ENCODE measurements around the gene ATP6V0C. TPM values are rescaled to one million over a fixed set of nuclear protein-coding genes. Genes with fewer than 3 reads are reported as not detected.
"Not testable (repeated sequence)": the region's sequence is repeated elsewhere in the genome, so short reads cannot be mapped to it uniquely, and the experiment has no call there.

The ATP6V0C gene
- total RNA-seq, 2 donors from 2014 or later: 176 to 180 TPM

GRCh38 chr16:2560798-2561133 is 47.0 kb downstream of the ATP6V0C start:
- H3K4me3 ChIP-seq (ENCODE audit: low read length); H3K9me3 Mint-ChIP-seq; H3K9ac ChIP-seq (ENCODE audit: extremely low read depth, low read length, poor library complexity, severe bottlenecking); H3K9me3 ChIP-seq (ENCODE audit: control insufficient read depth, low read length); H3K27ac ChIP-seq (ENCODE audit: low read depth, low read length); H3K36me3 ChIP-seq (ENCODE audit: control insufficient read depth, insufficient read depth, low read length); H3K27me3 Mint-ChIP-seq (ENCODE audit: insufficient read depth); DNase-seq; H3K4me3 Mint-ChIP-seq; H3K4me1 ChIP-seq (ENCODE audit: control insufficient read depth, insufficient read depth, low read length); H3K4me1 Mint-ChIP-seq; H3K27me3 ChIP-seq (ENCODE audit: control insufficient read depth, insufficient read depth, low read length, poor library complexity, severe bottlenecking); H3K27ac Mint-ChIP-seq; H3K36me3 Mint-ChIP-seq (ENCODE audit: low read depth): not testable (repeated sequence)
- 14% methylated on average over 2 of the region's 4 CpGs; no CpG with 5 or more reads in 1 of the 2 experiments for whole genome bisulfite sequencing, 2 experiments (ENCODE audit: insufficient coverage in 1 of 2, insufficient read length in 1 of 2)
- TF ChIP-seq CTCF (conservative IDR thresholded peaks at IDR 0.05): peak; percentile 68

- not testable (repeated sequence) for H3K9me3 ChIP-seq (ENCODE audit: control insufficient read depth, low read length); H3K4me3 ChIP-seq (ENCODE audit: low read length); H3K4me1 ChIP-seq (ENCODE audit: control insufficient read depth, insufficient read depth, low read length); H3K36me3 Mint-ChIP-seq (ENCODE audit: low read depth); H3K27me3 ChIP-seq (ENCODE audit: control insufficient read depth, insufficient read depth, low read length, poor library complexity, severe bottlenecking); H3K27ac ChIP-seq (ENCODE audit: low read depth, low read length); H3K27me3 Mint-ChIP-seq (ENCODE audit: insufficient read depth); H3K9me3 Mint-ChIP-seq; H3K27ac Mint-ChIP-seq; H3K4me1 Mint-ChIP-seq; DNase-seq; H3K36me3 ChIP-seq (ENCODE audit: control insufficient read depth, insufficient read depth, low read length); H3K9ac ChIP-seq (ENCODE audit: extremely low read depth, low read length, poor library complexity, severe bottlenecking); H3K4me3 Mint-ChIP-seq
- no CpG with 5 or more reads among the region's 6 CpGs for WGBS, 2 experiments (ENCODE audit: insufficient coverage in 1 of 2, insufficient read length in 1 of 2)
Measured at GRCh38 chr16:2567506-2567905, 53.8 kb downstream of the ATP6V0C start.

GRCh38 chr16:2568573-2568972 is 54.8 kb downstream of the ATP6V0C start:
- H3K9me3 Mint-ChIP-seq; H3K4me3 ChIP-seq (ENCODE audit: low read length); H3K4me1 ChIP-seq (ENCODE audit: control insufficient read depth, insufficient read depth, low read length); H3K9me3 ChIP-seq (ENCODE audit: control insufficient read depth, low read length); H3K36me3 Mint-ChIP-seq (ENCODE audit: low read depth); H3K4me3 Mint-ChIP-seq; H3K27ac Mint-ChIP-seq; H3K36me3 ChIP-seq (ENCODE audit: control insufficient read depth, insufficient read depth, low read length); H3K4me1 Mint-ChIP-seq; H3K27me3 ChIP-seq (ENCODE audit: control insufficient read depth, insufficient read depth, low read length, poor library complexity, severe bottlenecking); H3K27ac ChIP-seq (ENCODE audit: low read depth, low read length); H3K27me3 Mint-ChIP-seq (ENCODE audit: insufficient read depth); H3K9ac ChIP-seq (ENCODE audit: extremely low read depth, low read length, poor library complexity, severe bottlenecking); DNase-seq: not testable (repeated sequence)
- WGBS, 2 experiments (ENCODE audit: insufficient coverage in 1 of 2, insufficient read length in 1 of 2): no CpG with 5 or more reads among the region's 11 CpGs

Small RNAs within 50 kb of the gene (microRNA-seq; reads per million reads assigned to microRNA genes)
- gene MIR3178 (ENCODE audit: borderline microRNAs expressed) (not detected), gene MIR6768 (ENCODE audit: borderline microRNAs expressed) (not detected)

Other genes with a start within 250 kb of the ATP6V0C start
- gene RNPS1, start 245.8 kb upstream of the ATP6V0C start, total RNA-seq: 100 to 1,000 TPM; 273 to 289 TPM
- 1 to 10 TPM; 3.3 to 3.5 TPM for gene ABCA3, start 173.2 kb upstream of the ATP6V0C start, total RNA-seq
- 10 to 100 TPM; 50.8 to 58.9 TPM for gene CCNF, start 84.5 kb upstream of the ATP6V0C start, total RNA-seq
- 10 to 100 TPM; 44.0 to 57.6 TPM for gene TEDC2, start 53.8 kb upstream of the ATP6V0C start, total RNA-seq
- under 1 TPM; 0.48 to 0.62 TPM for gene NTN3, start 42.7 kb upstream of the ATP6V0C start, total RNA-seq
- 10 to 100 TPM; 15.7 to 19.4 TPM for gene TBC1D24, start 38.8 kb upstream of the ATP6V0C start, total RNA-seq
- 10 to 100 TPM; 74.6 to 82.2 TPM for gene AMDHD2, start 6.4 kb downstream of the ATP6V0C start, total RNA-seq
- under 1 TPM in 1 of 2 donors, not detected in 1; 0.24 TPM for gene CEMP1, start 17.5 kb downstream of the ATP6V0C start, total RNA-seq
- gene PDPK1, start 24.1 kb downstream of the ATP6V0C start, total RNA-seq: 10 to 100 TPM; 29.2 to 30.3 TPM
- 10 to 100 TPM; 29.8 to 32.6 TPM for gene KCTD5, start 168.6 kb downstream of the ATP6V0C start, total RNA-seq
- 1 to 10 TPM; 3.7 to 4.2 TPM for gene PRSS27, start 206.3 kb downstream of the ATP6V0C start, total RNA-seq
- 100 to 1,000 TPM; 843 to 876 TPM for gene SRRM2, start 238.7 kb downstream of the ATP6V0C start, total RNA-seq

Measured in endodermal cell (in vitro differentiated cells).